ENCODE results near the gene LCN1. TPM values are rescaled to one million over a fixed set of nuclear protein-coding genes. Genes with fewer than 3 reads are reported as not detected.
A peak's percentile ranks its signal among the peaks of the same experiment; 100 is the strongest.

Gene LCN1
- total and polyA plus RNA-seq, 2 of the 8 experiments (the other 6 are each of a cell fraction or from before 2014, with no cell fraction given) = not detected

- DNase-seq (ENCODE audit: low read depth in 1 of 2, low spot score in 2 of 2) (no peak), FAIRE-seq (no peak)
- Histone ChIP-seq H2BK20ac (ENCODE audit: low read length) (no peak overlapping the region), H4K20me1 (replicated peaks in 1 of 2; ENCODE audit: control insufficient read depth in 1 of 2, insufficient read depth in 2 of 2, low read length in 2 of 2) (peaks cover 5% of the 10 kb centered on the region in 2 experiments), H2AFZ (ENCODE audit: low read length) (no peak overlapping the region), H3K36me3 (ENCODE audit: control insufficient read depth in 2 of 4, insufficient read depth in 4 of 4, low read length in 3 of 4) (peaks cover 6 to 33% (median 24%) of the 10 kb centered on the region in 4 experiments; a peak in 7 of 8 replicates), H3K14ac (ENCODE audit: insufficient read length) (no peak overlapping the region), H3K23me2 (ENCODE audit: low read depth, low read length) (no peaks in the 10 kb centered on the region), H2BK120ac (replicated peaks; ENCODE audit: low read depth, low read length) (no peak overlapping the region), H3K27me3 (replicated peaks in 1 of 4; ENCODE audit: control insufficient read depth in 3 of 4, extremely low read depth in 1 of 4, insufficient read depth in 3 of 4, low read length in 3 of 4) (no peaks in the 10 kb centered on the region; a peak in 1 of 7 replicates), H2BK12ac (ENCODE audit: low read depth, low read length) (no peak overlapping the region), H3K56ac (replicated peaks; ENCODE audit: insufficient read length, low read depth, low read length) (no peak overlapping the region), H3K23ac (ENCODE audit: insufficient read length) (no peak overlapping the region), H3K4ac (replicated peaks; ENCODE audit: insufficient read length, low read depth, low read length) (no peak overlapping the region), H3K79me1 (ENCODE audit: low read depth, low read length) (no peaks in the 10 kb centered on the region), H4K91ac (replicated peaks; ENCODE audit: insufficient read length, low read length) (no peak overlapping the region), H2BK15ac (ENCODE audit: low read length) (no peak overlapping the region), H3K9me3 (ENCODE audit: insufficient read depth in 2 of 2, low read depth in 1 of 2, low read length in 1 of 2) (no peaks in the 10 kb centered on the region), H3K9ac (replicated peaks in 1 of 4; ENCODE audit: extremely low read depth in 1 of 4, low read depth in 3 of 4, low read length in 3 of 4) (no peak overlapping the region), H4K5ac (ENCODE audit: insufficient read length, low read depth, low read length) (no peak overlapping the region), H4K8ac (ENCODE audit: extremely low read depth, insufficient read depth, low read length) (no peak overlapping the region), H3K4me2 (ENCODE audit: insufficient read depth in 1 of 2, low read depth in 2 of 2, low read length in 2 of 2) (no peak overlapping the region), H2AK5ac (ENCODE audit: low read depth, low read length) (no peak overlapping the region), H3K79me2 (ENCODE audit: control insufficient read depth in 1 of 2, insufficient read depth in 2 of 2, low read length in 2 of 2) (no peaks in the 10 kb centered on the region), H3K4me1 (replicated peaks in 1 of 4; ENCODE audit: control insufficient read depth in 3 of 4, insufficient read depth in 4 of 4, low read length in 3 of 4) (peaks cover 0 to 2% (median 0%) of the 10 kb centered on the region in 4 experiments; a peak in 1 of 7 replicates), H3K27ac (ENCODE audit: low read depth, low read length) (no peak overlapping the region), H3K18ac (ENCODE audit: extremely low read depth, low read length) (no peak overlapping the region), H3K4me3 (ENCODE audit: extremely low read depth in 1 of 4, insufficient read depth in 2 of 4, low read depth in 3 of 4, low read length in 4 of 4) (no peak overlapping the region), H2BK5ac (ENCODE audit: low read depth, low read length) (peak overlapping the region; percentile 2; the same call in 1 of the 2 replicates)
- 89% methylated on average over 16 of the region's 16 CpGs; no CpG with 5 or more reads in 1 of the 2 experiments for WGBS, 2 experiments (ENCODE audit: extremely low coverage in 1 of 2, insufficient coverage in 1 of 2, insufficient read length in 1 of 2, insufficient replicate concordance in 2 of 2, low coverage in 1 of 2, low lambda C conversion rate in 2 of 2, missing lambda C conversion rate in 1 of 2)
- POLR2A ChIA-PET (ENCODE audit: partially characterized antibody) = interaction anchor here (1.0 to 2.2 kb wide), 5 partner anchors 8 to 16 kb away, joined by 3 to 8 read pairs (median 3); no protein-coding TSS in a partner anchor
- CTCF ChIA-PET (ENCODE audit: partially characterized antibody) = interaction anchor here (0.6 to 3.0 kb wide), 8 partner anchors 9 to 1330 kb away, joined by 3 to 11 read pairs (median 4); partner anchors contain the start of gene MRPS2
- TF ChIP-seq RAD21 (IDR thresholded peaks at IDR 0.05 in 1 of 2, conservative IDR thresholded peaks at IDR 0.05 in 1 of 2; ENCODE audit: low read depth in 2 of 2, low read length in 2 of 2) (no peak), HDAC6 (IDR thresholded peaks at IDR 0.05; ENCODE audit: low read depth, low read length) (no peak)
These were observed 30.9 kb upstream of the LCN1 start for GRCh38 chr9:135490166-135490870.

Data from H1 (cell line).